CD4-positive, alpha-beta T cell treated with Interleukin-12 subunit alpha and Interleukin-12 subunit beta, for 1 hour (primary cell): ENCODE data around the gene ABCB11.
"Not testable (repeated sequence)": the region's sequence is repeated elsewhere in the genome, so short reads cannot be mapped to it uniquely, and the experiment has no call there.

Experiments
- DNase-seq: peaks from one replicate; pipeline ENCODE4 v3.0.0-alpha.2; 2020

ABCB11 gene

GRCh38 chr2:168926621-168927386 lies 104.3 kb downstream of the ABCB11 start:
- no peak for DNase-seq

DNA sequence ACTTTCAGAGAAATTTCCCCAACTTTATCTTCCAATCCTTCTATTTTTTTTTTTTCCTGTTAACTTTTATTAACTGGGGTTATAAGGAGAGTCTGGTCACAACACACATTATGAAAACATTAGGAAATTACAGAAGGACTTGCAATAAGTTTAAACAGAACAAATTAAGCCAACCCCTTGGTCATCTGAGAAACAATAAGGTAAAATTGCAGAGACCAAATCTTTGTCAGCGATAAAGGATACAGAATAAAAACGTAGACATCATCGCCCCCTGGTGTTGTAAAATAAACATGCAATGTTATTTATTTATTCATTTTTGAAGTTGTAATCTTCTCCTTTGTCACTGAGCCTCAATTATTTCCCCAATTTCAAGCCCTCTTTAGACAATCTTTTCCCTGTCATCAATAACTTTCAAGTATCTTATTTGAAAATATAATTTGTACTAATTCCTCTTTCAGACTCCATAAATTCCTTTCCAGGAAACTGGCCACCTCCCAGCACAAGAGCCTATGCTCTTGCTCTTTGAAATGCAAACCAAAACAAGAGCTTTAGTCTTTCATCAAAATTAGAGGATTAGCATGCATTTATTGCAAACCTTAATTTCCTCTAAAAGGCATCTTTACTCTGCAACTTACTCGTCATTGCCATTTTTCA lies 110.5 kb downstream of the ABCB11 start:
- peak; percentile 51 for DNase-seq

DNA sequence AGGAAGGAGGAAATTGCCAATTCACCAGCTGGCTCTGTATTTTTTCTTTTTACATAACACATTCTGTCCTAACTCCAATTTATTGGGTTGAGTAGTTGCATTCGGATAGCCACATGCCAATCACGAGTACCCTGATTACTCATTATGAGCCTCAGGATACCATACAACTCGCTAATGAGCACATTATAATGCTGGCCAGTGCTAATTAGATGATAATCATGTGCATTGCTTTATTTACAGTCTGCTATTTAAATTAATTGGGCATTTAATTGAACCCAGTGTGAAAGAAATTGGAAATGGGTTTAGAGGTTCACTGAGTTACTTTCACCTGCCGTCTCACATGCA lies 114.8 kb downstream of the ABCB11 start:
- no peak for DNase-seq

- DNase-seq, result no peak
Observed at GRCh38 chr2:168915441-168916330, 115.4 kb downstream of the ABCB11 start.

DNA sequence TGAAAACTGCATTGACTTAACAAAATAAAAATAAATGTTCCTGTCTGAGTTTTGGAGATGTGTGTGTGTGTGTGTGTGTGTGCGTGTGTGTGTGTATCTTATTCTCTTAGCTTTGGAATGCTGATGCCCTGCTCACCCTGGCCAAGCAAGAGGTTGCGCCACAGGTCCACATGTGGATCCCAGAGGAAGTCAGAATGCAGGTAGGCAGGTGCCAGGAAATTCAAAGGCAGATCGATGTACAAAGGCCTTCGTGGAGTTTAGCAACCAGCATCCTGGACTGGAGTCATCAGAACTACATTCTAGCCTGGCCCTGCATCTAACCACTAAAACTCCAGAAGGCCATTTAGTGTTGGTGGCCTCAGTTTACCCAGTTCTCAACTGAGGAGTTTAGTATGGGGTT lies 117.6 kb downstream of the ABCB11 start:
- no peak for DNase-seq

GRCh38 chr2:168912901-168913369 lies 118.2 kb downstream of the ABCB11 start:
- no peak for DNase-seq

- no peak for DNase-seq
Observed at GRCh38 chr2:168912466-168912865, 118.7 kb downstream of the ABCB11 start.

- DNase-seq, result no peak
Observed at GRCh38 chr2:168910330-168910729, 120.8 kb downstream of the ABCB11 start.

GRCh38 chr2:168907940-168908662 lies 123.0 kb downstream of the ABCB11 start:
- DNase-seq, result no peak

DNA sequence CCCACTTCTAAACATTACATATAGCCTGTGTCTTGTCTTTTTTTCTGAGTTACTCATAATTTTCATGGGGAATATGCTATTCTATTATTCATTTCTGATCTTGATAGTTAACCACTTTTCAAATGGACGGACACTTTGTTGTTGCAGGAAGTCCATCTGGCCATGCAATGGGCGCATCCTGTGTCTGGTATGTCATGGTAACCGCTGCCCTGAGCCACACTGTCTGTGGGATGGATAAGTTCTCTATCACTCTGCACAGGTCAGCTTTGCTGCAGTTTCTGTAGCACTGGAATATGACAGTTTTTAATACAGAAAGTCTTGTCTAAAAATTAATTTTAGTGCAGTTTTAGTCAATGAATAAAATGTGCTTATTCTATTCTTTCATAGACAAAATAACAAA lies 126.8 kb downstream of the ABCB11 start:
- no peak for DNase-seq

DNA sequence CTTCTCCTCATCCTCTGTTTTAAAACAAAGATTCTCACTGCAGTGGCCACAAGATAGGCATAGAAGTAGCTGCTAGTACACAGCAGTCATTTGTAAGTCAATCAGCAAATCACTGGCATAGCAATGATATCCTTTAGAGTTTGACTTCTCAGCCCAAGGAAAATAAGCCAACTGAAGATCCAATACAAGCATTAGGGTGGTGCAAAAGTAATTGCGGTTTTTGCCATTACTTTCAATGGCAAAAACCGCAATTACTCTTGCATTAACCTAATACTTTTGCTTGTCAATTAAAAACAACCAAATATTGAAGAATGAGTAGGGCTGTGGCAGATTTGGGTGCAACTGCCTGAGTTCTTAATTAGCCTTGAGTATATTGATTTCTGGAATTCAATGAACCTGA lies 127.2 kb downstream of the ABCB11 start:
- no peak for DNase-seq

DNA sequence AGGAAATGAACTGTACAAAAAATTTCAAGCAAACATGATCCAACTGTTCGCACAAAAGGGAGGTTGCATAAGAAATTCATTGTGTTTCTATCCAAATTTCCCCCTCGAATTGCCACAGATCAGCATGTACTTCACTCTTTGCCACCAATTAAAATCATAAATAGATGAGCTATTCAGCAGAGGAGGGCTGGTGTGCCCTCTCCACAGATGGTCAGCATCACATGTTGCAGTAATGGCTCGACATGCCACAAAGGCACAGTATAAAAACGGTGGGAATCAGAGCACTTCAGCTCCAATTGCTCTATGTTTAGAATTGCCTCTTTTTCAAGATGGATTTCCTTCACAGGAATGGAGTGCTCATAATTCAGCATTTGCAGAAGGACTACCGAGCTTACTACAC lies 130.1 kb downstream of the ABCB11 start, which contains the start of gene G6PC2:
Gene G6PC2 (plus strand): TSS at position 289 of the 400 bp plus-strand sequence. CDS start 41 bp downstream, at position 330.
- no peak for DNase-seq

GRCh38 chr2:168897449-168897848 lies 133.7 kb downstream of the ABCB11 start:
- no peak for DNase-seq

DNA sequence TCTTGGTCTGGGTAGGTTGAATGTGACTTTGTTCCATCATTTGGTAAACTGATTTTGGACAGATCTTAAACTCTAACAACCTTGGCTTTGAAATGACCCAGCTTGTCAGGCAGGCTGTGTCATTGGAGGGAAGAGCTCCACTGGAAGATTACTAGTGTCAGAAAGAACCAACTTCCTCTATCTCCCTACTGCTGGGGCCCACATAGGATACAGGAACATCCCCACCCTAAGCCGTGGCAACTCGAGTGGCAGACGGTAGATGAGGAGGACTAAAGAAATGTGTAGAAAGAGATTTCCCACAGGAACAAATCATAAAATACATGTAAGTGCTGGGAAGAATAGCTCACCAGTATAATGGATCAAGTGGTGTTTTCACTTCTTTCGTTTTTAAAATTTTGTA lies 134.3 kb downstream of the ABCB11 start:
- DNase-seq, result no peak

GRCh38 chr2:168895771-168896170 lies 135.4 kb downstream of the ABCB11 start:
- DNase-seq, result no peak

GRCh38 chr2:168894720-168895119 lies 136.4 kb downstream of the ABCB11 start:
- DNase-seq, result no peak

- DNase-seq, result no peak
Observed at GRCh38 chr2:168894101-168894500, 137.0 kb downstream of the ABCB11 start.

- no peak for DNase-seq
Observed at GRCh38 chr2:168892327-168892726, 138.8 kb downstream of the ABCB11 start.

- DNase-seq, result peak; percentile 92
Observed at GRCh38 chr2:168890006-168890782, 140.9 kb downstream of the ABCB11 start, which contains the start of gene SPC25. SPC25 (minus strand) TSS chr2:168890430; CDS start chr2:168889519, 911 bp downstream.

- no peak for DNase-seq
Observed at GRCh38 chr2:168889635-168890005, 141.5 kb downstream of the ABCB11 start.

DNA sequence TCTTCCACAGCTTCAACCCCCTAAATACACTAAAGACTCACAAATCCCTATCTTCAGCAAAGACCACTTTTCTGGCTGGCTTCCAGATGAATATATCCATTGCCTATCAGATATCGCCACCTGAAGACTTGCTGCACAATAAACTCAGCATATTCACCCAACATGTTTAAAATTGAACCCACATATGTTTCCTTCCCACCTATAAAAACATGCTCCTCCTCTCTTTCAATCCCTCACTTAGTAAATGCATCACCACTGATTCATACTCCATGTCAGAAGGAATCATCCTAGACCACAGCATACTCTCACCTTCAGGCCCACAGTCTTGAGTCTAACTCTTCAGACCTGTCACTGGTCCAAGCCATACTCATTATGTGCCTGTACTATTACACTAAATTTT lies 146.1 kb downstream of the ABCB11 start:
- DNase-seq, result no peak

GRCh38 chr2:168882163-168882562 lies 149.0 kb downstream of the ABCB11 start:
- not testable (repeated sequence) for DNase-seq
